ENCODE measurements around the gene ANKRD6. TPM values are rescaled to one million over a fixed set of nuclear protein-coding genes. Genes with fewer than 3 reads are reported as not detected.

The ANKRD6 gene
- total RNA-seq, 2 donors from 2014 or later = 4.2 to 5.5 TPM

GRCh38 chr6:89489078-89489477 is 56.1 kb downstream of the ANKRD6 start:
- H3K36me3 Mint-ChIP-seq (ENCODE audit: insufficient read depth in 2 of 2) = no peaks in the 10 kb centered on the region
- no peak for ATAC-seq (replicated peaks in 1 of 2)
- DNase-seq = no peak
- no peaks in the 10 kb centered on the region for H3K9me3 Mint-ChIP-seq
- no peak overlapping the region for H3K4me3 Mint-ChIP-seq
- H3K27me3 Mint-ChIP-seq (ENCODE audit: low read depth) = no peaks in the 10 kb centered on the region
- H3K27ac Mint-ChIP-seq = no peak overlapping the region
- H3K4me1 Mint-ChIP-seq (ENCODE audit: low read depth) = no peaks in the 10 kb centered on the region

GRCh38 chr6:89492025-89492640 is 59.2 kb downstream of the ANKRD6 start:
- H3K9me3 Mint-ChIP-seq = no peaks in the 10 kb centered on the region
- no peak overlapping the region for H3K4me3 Mint-ChIP-seq

GRCh38 chr6:89494131-89494793 is 61.3 kb downstream of the ANKRD6 start:
- no peaks in the 10 kb centered on the region for H3K36me3 Mint-ChIP-seq (ENCODE audit: insufficient read depth in 2 of 2)
- no peaks in the 10 kb centered on the region for H3K9me3 Mint-ChIP-seq
- no peak overlapping the region for H3K4me3 Mint-ChIP-seq
- H3K27me3 Mint-ChIP-seq (ENCODE audit: low read depth) = no peaks in the 10 kb centered on the region
- ATAC-seq (replicated peaks in 1 of 2) (no peak), DNase-seq (no peak)
- no peak overlapping the region for H3K27ac Mint-ChIP-seq
- H3K4me1 Mint-ChIP-seq (ENCODE audit: low read depth) = no peaks in the 10 kb centered on the region

More at GRCh38 chr6:89492025-89492640, 59.2 kb downstream of the ANKRD6 start:
- Mint-ChIP-seq H3K27ac (no peak overlapping the region), H3K4me1 (ENCODE audit: low read depth) (no peaks in the 10 kb centered on the region), H3K36me3 (ENCODE audit: insufficient read depth in 2 of 2) (no peaks in the 10 kb centered on the region), H3K27me3 (ENCODE audit: low read depth) (no peaks in the 10 kb centered on the region)
- DNase-seq (no peak), ATAC-seq (replicated peaks in 1 of 2) (no peak)

GRCh38 chr6:89495961-89496535 is 63.1 kb downstream of the ANKRD6 start:
- no peak overlapping the region for H3K27ac Mint-ChIP-seq
- ATAC-seq (replicated peaks in 1 of 2) (no peak), DNase-seq (no peak)
- no peaks in the 10 kb centered on the region for H3K9me3 Mint-ChIP-seq
- no peak overlapping the region for H3K4me3 Mint-ChIP-seq
- no peaks in the 10 kb centered on the region for H3K4me1 Mint-ChIP-seq (ENCODE audit: low read depth)
- no peaks in the 10 kb centered on the region for H3K36me3 Mint-ChIP-seq (ENCODE audit: insufficient read depth in 2 of 2)
- no peaks in the 10 kb centered on the region for H3K27me3 Mint-ChIP-seq (ENCODE audit: low read depth)

GRCh38 chr6:89500611-89501010 is 67.7 kb downstream of the ANKRD6 start:
- no peaks in the 10 kb centered on the region for H3K4me1 Mint-ChIP-seq (ENCODE audit: low read depth)
- DNase-seq = no peak
- no peaks in the 10 kb centered on the region for H3K9me3 Mint-ChIP-seq
- H3K36me3 Mint-ChIP-seq (ENCODE audit: insufficient read depth in 2 of 2) = no peaks in the 10 kb centered on the region
- no peak overlapping the region for H3K4me3 Mint-ChIP-seq
- no peaks in the 10 kb centered on the region for H3K27me3 Mint-ChIP-seq (ENCODE audit: low read depth)
- no peak for ATAC-seq (replicated peaks in 1 of 2)
- H3K27ac Mint-ChIP-seq = no peak overlapping the region

- H3K27me3 Mint-ChIP-seq (ENCODE audit: low read depth) = no peaks in the 10 kb centered on the region
- no peaks in the 10 kb centered on the region for H3K9me3 Mint-ChIP-seq
- ATAC-seq (replicated peaks in 1 of 2) (no peak), DNase-seq (no peak)
- no peak overlapping the region for H3K4me3 Mint-ChIP-seq
- H3K27ac Mint-ChIP-seq = no peak overlapping the region
- no peaks in the 10 kb centered on the region for H3K4me1 Mint-ChIP-seq (ENCODE audit: low read depth)
- no peaks in the 10 kb centered on the region for H3K36me3 Mint-ChIP-seq (ENCODE audit: insufficient read depth in 2 of 2)
These were observed 68.3 kb downstream of the ANKRD6 start for GRCh38 chr6:89501222-89501621.

GRCh38 chr6:89501753-89502152 is 68.8 kb downstream of the ANKRD6 start:
- Mint-ChIP-seq H3K4me3 (no peak overlapping the region), H3K36me3 (ENCODE audit: insufficient read depth in 2 of 2) (no peaks in the 10 kb centered on the region), H3K9me3 (no peaks in the 10 kb centered on the region), H3K27me3 (ENCODE audit: low read depth) (no peaks in the 10 kb centered on the region), H3K4me1 (ENCODE audit: low read depth) (no peaks in the 10 kb centered on the region), H3K27ac (no peak overlapping the region)
- ATAC-seq (replicated peaks in 1 of 2) (no peak), DNase-seq (no peak)

GRCh38 chr6:89503641-89504040 is 70.7 kb downstream of the ANKRD6 start:
- ATAC-seq (replicated peaks in 1 of 2) (no peak), DNase-seq (no peak)
- Mint-ChIP-seq H3K4me1 (ENCODE audit: low read depth) (no peaks in the 10 kb centered on the region), H3K4me3 (no peak overlapping the region), H3K9me3 (no peaks in the 10 kb centered on the region), H3K27me3 (ENCODE audit: low read depth) (no peaks in the 10 kb centered on the region), H3K27ac (no peak overlapping the region), H3K36me3 (ENCODE audit: insufficient read depth in 2 of 2) (no peaks in the 10 kb centered on the region)

GRCh38 chr6:89505847-89506246 is 72.9 kb downstream of the ANKRD6 start:
- ATAC-seq (replicated peaks in 1 of 2) (no peak), DNase-seq (no peak)
- no peaks in the 10 kb centered on the region for H3K4me1 Mint-ChIP-seq (ENCODE audit: low read depth)
- H3K27me3 Mint-ChIP-seq (ENCODE audit: low read depth) = no peaks in the 10 kb centered on the region
- no peak overlapping the region for H3K4me3 Mint-ChIP-seq
- no peaks in the 10 kb centered on the region for H3K36me3 Mint-ChIP-seq (ENCODE audit: insufficient read depth in 2 of 2)
- no peak overlapping the region for H3K27ac Mint-ChIP-seq
- H3K9me3 Mint-ChIP-seq = no peaks in the 10 kb centered on the region

GRCh38 chr6:89506716-89507617 is 74.0 kb downstream of the ANKRD6 start:
- no peaks in the 10 kb centered on the region for H3K36me3 Mint-ChIP-seq (ENCODE audit: insufficient read depth in 2 of 2)
- no peaks in the 10 kb centered on the region for H3K4me1 Mint-ChIP-seq (ENCODE audit: low read depth)
- no peak overlapping the region for H3K4me3 Mint-ChIP-seq
- no peak overlapping the region for H3K27ac Mint-ChIP-seq
- DNase-seq (no peak), ATAC-seq (replicated peaks in 1 of 2) (no peak)
- no peaks in the 10 kb centered on the region for H3K9me3 Mint-ChIP-seq
- no peaks in the 10 kb centered on the region for H3K27me3 Mint-ChIP-seq (ENCODE audit: low read depth)

- DNase-seq (no peak), ATAC-seq (replicated peaks in 1 of 2) (no peak)
- Mint-ChIP-seq H3K4me1 (ENCODE audit: low read depth) (no peaks in the 10 kb centered on the region), H3K9me3 (no peaks in the 10 kb centered on the region), H3K27ac (no peak overlapping the region), H3K4me3 (no peak overlapping the region), H3K27me3 (ENCODE audit: low read depth) (no peaks in the 10 kb centered on the region), H3K36me3 (ENCODE audit: insufficient read depth in 2 of 2) (no peaks in the 10 kb centered on the region)
These were observed 76.0 kb downstream of the ANKRD6 start for GRCh38 chr6:89508755-89509563.

- Mint-ChIP-seq H3K36me3 (ENCODE audit: insufficient read depth in 2 of 2) (no peaks in the 10 kb centered on the region), H3K27me3 (ENCODE audit: low read depth) (no peaks in the 10 kb centered on the region), H3K4me1 (ENCODE audit: low read depth) (no peaks in the 10 kb centered on the region), H3K9me3 (no peaks in the 10 kb centered on the region), H3K27ac (no peak overlapping the region), H3K4me3 (no peak overlapping the region)
- DNase-seq (no peak), ATAC-seq (replicated peaks in 1 of 2) (no peak)
These were observed 76.9 kb downstream of the ANKRD6 start for GRCh38 chr6:89509777-89510281.
